Activated T-helper 1 cell treated with Interleukin-2 at 50 U/mL for 16 hours (primary cell): Measurements from ENCODE around the gene PNLIP.

Experiments
- DNase-seq: peaks from one replicate; pipeline ENCODE4 v3.0.0-alpha.2; 2020; ENCODE audit warnings: low read depth

Gene PNLIP

DNA sequence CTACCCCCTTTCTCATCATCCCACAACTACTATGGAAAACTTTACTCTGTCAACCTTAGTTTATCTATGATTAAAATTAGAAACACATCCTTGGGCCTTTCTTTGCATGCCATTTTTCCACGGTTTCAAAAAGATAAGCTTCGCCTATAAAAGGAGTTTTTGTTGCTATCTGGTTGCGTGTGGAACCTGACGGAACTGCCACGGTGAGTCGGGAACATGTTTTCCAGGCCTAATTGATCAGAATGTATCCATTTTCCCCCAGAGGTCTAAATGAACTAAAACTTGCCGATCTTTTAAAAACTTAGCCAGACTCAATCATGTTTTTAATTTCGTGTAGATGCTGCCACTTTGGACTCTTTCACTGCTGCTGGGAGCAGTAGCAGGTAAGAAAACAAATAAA lies at the start of gene PNLIP:
PNLIP (plus strand) TSS at position 176 of the 400 bp plus-strand sequence; CDS start at position 338, 162 bp downstream.
- no peak for DNase-seq

DNA sequence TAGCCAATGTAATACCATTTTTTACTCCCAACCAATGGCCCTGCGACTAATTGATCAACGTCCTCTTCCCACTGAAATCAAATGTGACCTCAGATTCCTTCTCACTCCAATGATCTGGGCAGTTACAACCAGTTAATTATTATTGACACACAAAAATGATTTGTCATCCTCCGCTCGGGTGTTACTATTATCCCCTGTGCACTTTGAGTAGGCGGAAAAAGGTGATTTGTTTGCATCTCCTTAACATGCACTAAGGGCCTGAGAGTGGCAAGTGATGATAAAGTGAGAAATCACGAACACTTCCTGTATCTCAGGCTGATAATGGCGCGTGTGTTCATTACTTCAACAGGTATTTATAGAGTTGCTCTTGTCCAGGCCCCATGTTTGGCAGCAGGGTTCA lies 40.9 kb upstream of the PNLIP start:
- no peak for DNase-seq

GRCh38 chr10:116510565-116510964 lies 35.2 kb upstream of the PNLIP start:
- DNase-seq: no peak

GRCh38 chr10:116511365-116511764 lies 34.4 kb upstream of the PNLIP start:
- DNase-seq: no peak

- DNase-seq: no peak
These were observed 24.1 kb upstream of the PNLIP start for GRCh38 chr10:116521424-116522290.

DNA sequence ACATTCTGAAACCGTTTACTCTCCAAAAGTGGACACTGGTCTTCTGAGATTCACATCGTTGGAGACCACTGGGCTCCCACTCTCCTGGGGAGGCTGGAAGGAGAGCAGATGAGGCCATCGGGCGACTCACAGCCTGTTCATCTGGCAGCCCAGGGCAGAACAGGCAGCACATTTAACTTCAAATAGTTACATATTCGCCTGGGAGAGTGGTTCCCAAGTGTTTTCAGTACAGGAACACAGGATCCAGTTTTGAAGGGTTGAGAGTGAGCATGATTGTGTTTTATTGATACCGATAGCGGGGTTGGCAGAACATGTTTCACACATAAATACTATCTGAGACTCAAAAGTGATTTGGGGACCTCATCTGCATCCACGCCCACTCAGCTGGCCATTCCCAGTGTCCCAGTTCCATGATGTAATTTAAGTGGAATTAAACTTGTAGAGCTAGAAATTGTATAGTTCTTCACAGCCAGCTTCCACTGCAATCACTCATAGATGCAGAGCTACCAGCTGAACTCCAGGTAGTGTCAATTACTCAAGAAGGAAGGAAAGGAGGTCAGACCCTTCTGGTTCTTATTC lies 22.8 kb upstream of the PNLIP start:
- DNase-seq: no peak

GRCh38 chr10:116524736-116525135 lies 21.0 kb upstream of the PNLIP start:
- DNase-seq: no peak

DNA sequence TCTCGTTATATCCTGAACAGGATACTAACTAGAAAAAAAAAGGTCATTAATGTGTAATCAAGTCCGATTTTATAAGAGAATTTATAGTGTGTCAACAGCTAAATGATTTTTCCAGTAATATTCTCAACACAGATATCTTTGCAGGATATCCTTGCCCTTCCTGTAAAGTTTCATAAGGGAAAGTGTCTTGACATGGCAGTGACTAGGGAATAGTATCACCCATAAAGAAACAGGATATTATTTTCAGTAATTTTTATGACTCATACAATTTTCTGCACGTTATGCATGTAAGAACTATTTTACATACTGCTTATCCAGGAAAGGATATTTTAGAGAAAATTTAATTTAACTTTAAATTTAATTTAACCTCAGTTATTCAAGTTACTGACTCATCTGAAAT lies 19.5 kb upstream of the PNLIP start:
- DNase-seq: no peak

- no peak for DNase-seq
These were observed 8.9 kb upstream of the PNLIP start for GRCh38 chr10:116536810-116537209.

DNA sequence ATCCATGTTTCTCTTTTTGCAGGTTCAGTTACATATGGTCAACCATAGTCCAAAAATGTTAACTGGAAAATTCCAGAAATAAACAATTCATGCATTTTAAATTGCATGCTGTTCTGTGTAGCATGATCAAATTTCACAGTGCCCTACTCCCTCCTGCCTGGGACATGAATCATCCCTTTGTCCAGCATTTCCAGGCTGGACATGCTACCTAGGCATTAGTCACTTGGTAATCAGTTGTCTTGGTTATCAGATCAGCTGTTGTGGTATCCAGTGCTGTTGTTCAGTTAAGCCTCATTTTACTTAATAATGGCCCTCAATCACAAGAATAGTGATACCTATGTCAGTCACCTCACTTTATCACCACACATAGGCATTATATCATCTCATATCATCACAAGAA lies 7.3 kb upstream of the PNLIP start:
- no peak for DNase-seq

- no peak for DNase-seq
These were observed 6.7 kb upstream of the PNLIP start for GRCh38 chr10:116538992-116539391.

DNA sequence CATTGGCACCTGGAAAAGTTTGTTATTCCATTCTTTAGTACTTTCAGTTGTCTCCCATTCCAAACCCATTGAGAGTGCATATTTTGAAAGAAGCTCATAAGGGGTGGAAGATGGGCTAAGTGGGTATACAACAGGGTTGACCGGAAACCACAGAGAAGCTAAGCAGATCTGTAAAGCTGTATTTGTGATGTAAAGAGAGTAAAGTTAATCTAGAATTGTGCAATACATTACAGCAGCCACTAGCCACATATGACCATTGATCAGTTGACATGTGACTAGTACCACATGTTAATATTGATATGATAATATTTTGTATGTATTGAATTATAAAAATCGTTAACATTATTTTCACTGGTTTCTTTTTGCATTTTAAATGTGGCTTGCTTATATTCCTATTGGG lies 4.9 kb upstream of the PNLIP start:
- DNase-seq: no peak

GRCh38 chr10:116542007-116542677 lies 3.6 kb upstream of the PNLIP start:
- no peak for DNase-seq

DNA sequence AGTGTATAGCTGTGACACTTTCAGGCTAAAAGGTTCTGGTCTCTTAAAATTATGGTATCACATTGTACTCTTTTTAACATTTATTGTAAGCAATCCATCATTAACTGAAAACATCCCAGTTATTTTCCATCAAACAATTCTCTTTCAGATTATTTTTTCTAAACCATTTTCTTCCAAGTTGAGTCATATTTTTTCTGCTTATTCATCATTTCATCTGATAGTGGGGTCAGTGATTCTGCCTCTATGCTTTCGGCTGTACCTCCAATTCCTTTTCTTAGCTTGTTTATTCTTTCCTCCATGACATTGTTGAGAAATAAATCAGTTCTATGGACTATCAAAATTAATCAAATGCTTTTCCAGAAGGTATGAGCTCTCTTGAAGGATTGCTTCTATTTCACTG lies 609 bp upstream of the PNLIP start:
- no peak for DNase-seq

DNA sequence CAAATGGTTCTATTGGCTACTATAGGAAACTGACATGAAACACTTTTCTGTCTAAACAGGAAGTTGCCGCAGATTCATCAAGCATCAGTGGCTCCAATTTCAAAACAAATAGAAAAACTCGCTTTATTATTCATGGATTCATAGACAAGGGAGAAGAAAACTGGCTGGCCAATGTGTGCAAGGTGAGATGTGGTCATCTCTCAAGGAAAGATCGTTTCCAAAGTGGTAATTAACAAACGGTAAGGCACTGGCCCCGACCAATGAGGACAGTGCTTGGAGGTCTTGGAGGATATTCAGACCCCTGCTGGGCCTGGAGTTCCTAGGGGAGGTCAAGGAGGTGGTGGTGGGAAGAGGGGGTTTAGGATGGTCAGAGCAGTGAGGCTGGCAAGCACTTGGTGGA lies 2.6 kb downstream of the PNLIP start:
- no peak for DNase-seq

DNA sequence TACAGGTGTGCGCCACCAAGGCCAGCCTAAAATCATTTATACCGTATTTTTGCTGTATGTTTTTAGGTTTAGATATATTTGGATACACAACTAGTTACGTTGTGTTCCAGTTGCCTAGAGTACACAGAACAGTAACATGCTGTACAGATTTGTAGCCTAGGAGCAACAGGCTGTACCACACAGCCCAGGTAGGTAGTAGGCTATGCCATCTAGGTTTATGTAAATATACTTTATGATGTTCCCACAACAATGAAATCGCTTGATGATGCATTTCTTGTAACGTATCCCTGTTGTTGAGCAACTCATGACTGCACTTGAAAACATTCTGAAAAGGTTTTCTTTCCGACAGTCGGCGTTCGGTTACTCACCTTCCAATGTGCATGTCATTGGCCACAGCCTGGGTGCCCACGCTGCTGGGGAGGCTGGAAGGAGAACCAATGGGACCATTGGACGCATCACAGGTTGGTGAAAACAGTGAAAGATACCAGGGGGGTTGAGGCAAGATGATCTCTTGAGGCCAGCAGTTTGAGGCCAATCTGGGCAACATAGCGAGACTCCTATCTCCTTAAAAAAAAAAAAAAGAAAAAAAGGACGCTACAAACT lies 7.7 kb downstream of the PNLIP start:
- no peak for DNase-seq

DNA sequence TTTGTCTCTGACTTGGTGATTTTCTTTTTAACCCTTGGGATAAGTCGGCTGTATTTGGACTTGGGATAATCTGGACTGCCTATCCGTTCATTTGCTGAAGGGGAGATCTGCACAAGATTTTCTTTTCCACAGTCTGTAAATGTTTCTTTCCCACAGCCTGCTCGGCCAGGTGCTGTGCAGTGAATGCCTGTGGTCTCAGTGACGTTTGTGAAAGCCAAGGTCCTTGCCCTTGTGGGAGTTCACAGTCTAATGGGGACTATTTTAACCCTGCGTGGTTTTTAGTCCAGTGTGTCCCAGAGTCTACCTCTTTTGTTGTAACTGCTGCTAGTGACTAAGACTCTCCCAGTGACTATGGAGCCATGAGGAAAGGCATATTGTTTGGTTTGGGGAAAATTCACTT lies 8.9 kb downstream of the PNLIP start:
- no peak for DNase-seq

DNA sequence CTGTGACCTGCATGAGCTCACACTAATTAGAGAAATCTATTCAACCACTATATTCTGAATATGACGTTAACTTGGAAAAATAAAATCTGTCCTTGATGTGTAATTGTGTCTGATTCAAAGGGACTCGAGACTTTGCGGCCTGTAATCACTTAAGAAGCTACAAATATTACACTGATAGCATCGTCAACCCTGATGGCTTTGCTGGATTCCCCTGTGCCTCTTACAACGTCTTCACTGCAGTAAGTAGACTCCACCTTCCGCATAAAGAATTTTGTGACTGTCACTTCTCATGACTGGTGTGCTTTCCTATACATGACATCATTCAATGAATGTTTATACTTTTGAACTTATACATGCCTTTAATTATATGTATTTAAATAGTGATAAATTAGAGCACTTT lies 10.1 kb downstream of the PNLIP start:
- no peak for DNase-seq

DNA sequence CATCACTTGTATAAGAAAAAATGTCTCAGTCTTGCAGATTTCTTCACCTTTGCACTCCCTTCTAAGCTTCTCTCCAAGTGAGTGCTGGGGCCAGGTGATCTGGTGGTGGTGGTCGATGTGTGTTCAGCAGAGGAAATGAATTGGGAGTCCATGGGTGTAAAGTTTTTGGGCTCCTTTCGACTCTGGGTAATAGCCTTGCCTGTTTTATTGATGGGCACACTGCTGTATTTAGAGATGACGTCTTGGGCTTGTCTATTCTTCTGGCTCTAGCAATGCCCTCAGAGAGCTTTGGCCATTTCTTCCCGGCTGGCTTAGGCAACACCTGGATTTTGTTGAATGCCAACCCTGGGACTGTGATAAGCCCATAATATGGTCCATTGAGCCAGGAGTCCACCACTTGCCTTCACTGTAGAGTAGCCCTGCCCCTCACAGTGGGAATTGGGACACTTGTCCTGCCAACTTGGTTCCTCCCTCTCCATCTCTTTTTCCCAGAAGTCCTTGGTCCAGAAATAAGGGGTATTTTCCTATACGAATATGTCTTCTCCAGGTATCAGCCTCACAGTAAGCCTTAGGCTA lies 11.7 kb downstream of the PNLIP start:
- DNase-seq: no peak

DNA sequence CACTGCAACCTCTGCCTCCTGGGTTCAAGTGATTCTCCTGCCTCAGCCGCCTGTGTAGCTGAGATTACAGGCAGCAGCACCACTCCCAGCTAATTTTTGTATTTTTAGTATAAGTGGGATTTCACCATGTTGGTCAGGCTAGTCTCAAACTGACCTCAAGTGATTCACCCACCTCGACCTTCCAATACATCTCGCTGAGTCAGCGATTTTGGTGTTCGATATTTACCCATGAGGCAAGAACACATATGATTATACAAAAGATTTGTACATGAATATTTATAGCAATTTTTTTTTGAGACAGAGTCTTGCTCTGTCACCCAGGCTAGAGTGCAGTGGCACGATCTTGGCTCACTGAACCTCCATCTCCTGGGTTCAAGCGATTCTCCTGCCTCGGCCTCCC lies 19.8 kb downstream of the PNLIP start:
- no peak for DNase-seq

GRCh38 chr10:116566932-116567331 lies 21.2 kb downstream of the PNLIP start:
- no peak for DNase-seq

DNA sequence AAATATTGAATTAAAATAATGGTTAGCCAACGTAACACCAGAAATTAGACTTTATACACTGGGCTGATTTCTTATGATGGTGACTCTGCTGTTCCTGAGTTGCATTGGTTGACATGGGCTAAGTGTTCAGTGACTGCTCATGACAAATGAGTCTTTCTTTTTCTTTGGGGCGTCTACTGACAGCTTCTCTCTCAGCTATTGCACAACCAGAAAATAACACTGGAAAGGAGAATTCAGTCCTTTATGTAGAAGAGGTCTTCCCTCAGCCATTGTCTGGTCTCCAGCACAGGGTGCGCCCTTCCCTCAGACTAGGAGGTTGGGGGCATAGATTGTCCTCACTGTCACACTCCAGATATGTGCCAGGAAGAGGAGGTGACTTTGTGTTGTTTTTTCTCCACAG lies 21.6 kb downstream of the PNLIP start:
- no peak for DNase-seq

DNA sequence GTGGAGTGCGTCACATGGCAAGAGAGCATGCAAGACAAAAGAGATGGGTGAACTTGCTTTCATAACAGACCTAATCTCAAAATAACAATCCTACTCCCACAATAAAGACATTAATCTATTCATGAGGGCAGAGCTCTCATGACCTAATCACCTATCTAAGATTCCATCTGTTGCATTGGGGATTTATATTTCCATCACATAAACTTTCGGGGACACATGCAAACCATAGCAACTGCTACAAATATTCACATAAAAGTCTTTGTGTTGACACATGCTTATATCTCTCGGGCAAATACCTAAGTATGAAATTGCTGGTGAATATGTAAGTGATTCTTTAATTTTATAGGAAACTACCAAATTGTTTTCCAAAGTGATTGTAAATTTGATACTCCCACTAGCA lies 29.1 kb downstream of the PNLIP start:
- no peak for DNase-seq
